A549 (cell line): Measurements from ENCODE around the gene GOT1.

Source experiments
- FOSL2 ChIP-seq, 2 experiments: fragments of 450-650 bp in 1 of 2; fragments of >200 bp in 1 of 2; sonication (Bioruptor Twin) in 1 of 2; formaldehyde crosslinking; IDR thresholded peaks; 2 replicates each; pipeline versions ENCODE4 v1.5.0 to v1.6.1; 2016 to 2020; ENCODE audit warnings: mild to moderate bottlenecking in 1 of 2, moderate library complexity in 1 of 2
- JUNB ChIP-seq: fragments of >200 bp; sonication (Bioruptor Twin); formaldehyde crosslinking; IDR thresholded peaks from 2 replicates; pipeline ENCODE4 v1.6.1; 2016
- MAFK ChIP-seq: fragments of 450-650 bp; IDR thresholded peaks from 2 replicates; pipeline ENCODE4 v1.6.1; 2014; ENCODE audit not compliant: partially characterized antibody
- MYC ChIP-seq: IDR thresholded peaks from 2 replicates; pipeline ENCODE4 v1.6.1; 2012; ENCODE audit warnings: mild to moderate bottlenecking, inconsistent platforms, low read length, improper control_type of control experiment, borderline replicate concordance
- POLR2A ChIP-seq: IDR thresholded peaks from 2 replicates; pipeline ENCODE4 v1.6.1; 2012; ENCODE audit warnings: mild to moderate bottlenecking, low read length
- RAD21 ChIP-seq, 2 experiments: fragments of >200 bp in 1 of 2; sonication (Bioruptor Twin) in 1 of 2; formaldehyde crosslinking in 1 of 2; IDR thresholded peaks in 1 of 2; conservative IDR thresholded peaks in 1 of 2; 2 replicates in 1 of 2; 3 replicates in 1 of 2; pipeline ENCODE4 v1.6.1; 2012 to 2018; ENCODE audit warnings: inconsistent platforms in 1 of 2
- RNF2 ChIP-seq: fragments of 200-600 bp; sonication (generic); IDR thresholded peaks from 2 replicates; pipeline ENCODE4 v1.6.1; 2016; ENCODE audit warnings: low read depth, mild to moderate bottlenecking, antibody characterized with exemption, moderate library complexity, borderline replicate concordance
- TF ChIP-seq, protein P1 (sequence below): fragments of 200-600 bp; sonication (generic); IDR thresholded peaks from 2 replicates; pipeline ENCODE4 v1.6.1; 2016; ENCODE audit warnings: antibody characterized with exemption, mild to moderate bottlenecking, moderate library complexity
- TF ChIP-seq, protein P2 (sequence below): fragments of >200 bp; sonication (Bioruptor Twin); formaldehyde crosslinking; IDR thresholded peaks from 3 replicates; pipeline ENCODE4 v1.5.1; 2016

DNA sequence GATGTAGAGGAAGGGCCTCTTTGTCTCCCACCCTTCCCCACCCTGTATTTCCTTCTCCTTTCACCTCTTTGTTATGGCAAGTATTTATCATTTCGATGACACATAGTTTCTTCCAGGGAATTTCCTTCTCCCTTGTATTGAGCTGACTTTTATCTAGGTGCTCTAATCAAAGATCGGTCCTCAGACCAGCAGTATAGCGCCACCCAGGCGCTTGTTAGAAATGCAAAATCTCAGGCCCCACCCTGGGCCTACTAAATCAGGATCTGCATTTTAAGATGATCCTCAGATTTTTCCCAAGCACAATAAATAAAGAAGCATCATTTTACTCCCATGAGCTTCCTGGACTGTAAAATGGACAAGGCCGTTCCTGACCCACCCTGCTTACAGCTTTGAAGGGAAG is 12.0 kb upstream of the GOT1 start:
- TF ChIP-seq POLR2A, result no peak
- no peak for TF ChIP-seq MYC
- TF ChIP-seq, protein P1, sequence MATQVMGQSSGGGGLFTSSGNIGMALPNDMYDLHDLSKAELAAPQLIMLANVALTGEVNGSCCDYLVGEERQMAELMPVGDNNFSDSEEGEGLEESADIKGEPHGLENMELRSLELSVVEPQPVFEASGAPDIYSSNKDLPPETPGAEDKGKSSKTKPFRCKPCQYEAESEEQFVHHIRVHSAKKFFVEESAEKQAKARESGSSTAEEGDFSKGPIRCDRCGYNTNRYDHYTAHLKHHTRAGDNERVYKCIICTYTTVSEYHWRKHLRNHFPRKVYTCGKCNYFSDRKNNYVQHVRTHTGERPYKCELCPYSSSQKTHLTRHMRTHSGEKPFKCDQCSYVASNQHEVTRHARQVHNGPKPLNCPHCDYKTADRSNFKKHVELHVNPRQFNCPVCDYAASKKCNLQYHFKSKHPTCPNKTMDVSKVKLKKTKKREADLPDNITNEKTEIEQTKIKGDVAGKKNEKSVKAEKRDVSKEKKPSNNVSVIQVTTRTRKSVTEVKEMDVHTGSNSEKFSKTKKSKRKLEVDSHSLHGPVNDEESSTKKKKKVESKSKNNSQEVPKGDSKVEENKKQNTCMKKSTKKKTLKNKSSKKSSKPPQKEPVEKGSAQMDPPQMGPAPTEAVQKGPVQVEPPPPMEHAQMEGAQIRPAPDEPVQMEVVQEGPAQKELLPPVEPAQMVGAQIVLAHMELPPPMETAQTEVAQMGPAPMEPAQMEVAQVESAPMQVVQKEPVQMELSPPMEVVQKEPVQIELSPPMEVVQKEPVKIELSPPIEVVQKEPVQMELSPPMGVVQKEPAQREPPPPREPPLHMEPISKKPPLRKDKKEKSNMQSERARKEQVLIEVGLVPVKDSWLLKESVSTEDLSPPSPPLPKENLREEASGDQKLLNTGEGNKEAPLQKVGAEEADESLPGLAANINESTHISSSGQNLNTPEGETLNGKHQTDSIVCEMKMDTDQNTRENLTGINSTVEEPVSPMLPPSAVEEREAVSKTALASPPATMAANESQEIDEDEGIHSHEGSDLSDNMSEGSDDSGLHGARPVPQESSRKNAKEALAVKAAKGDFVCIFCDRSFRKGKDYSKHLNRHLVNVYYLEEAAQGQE, result no peak
- no peak for TF ChIP-seq JUNB
- TF ChIP-seq RAD21 (conservative IDR thresholded peaks at IDR 0.05 in 1 of 2, IDR thresholded peaks at IDR 0.05 in 1 of 2), result no peak
- no peak for TF ChIP-seq MAFK
- no peak for TF ChIP-seq RNF2
- TF ChIP-seq, protein P2, sequence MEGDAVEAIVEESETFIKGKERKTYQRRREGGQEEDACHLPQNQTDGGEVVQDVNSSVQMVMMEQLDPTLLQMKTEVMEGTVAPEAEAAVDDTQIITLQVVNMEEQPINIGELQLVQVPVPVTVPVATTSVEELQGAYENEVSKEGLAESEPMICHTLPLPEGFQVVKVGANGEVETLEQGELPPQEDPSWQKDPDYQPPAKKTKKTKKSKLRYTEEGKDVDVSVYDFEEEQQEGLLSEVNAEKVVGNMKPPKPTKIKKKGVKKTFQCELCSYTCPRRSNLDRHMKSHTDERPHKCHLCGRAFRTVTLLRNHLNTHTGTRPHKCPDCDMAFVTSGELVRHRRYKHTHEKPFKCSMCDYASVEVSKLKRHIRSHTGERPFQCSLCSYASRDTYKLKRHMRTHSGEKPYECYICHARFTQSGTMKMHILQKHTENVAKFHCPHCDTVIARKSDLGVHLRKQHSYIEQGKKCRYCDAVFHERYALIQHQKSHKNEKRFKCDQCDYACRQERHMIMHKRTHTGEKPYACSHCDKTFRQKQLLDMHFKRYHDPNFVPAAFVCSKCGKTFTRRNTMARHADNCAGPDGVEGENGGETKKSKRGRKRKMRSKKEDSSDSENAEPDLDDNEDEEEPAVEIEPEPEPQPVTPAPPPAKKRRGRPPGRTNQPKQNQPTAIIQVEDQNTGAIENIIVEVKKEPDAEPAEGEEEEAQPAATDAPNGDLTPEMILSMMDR, result no peak
- TF ChIP-seq FOSL2 (IDR thresholded peaks at IDR 0.05), result no peak
- TF ChIP-seq FOSL2 (CRISPR knock-in tag; IDR thresholded peaks at IDR 0.05), result no peak
